CD4-positive, alpha-beta memory T cell (primary cell): Measurements from ENCODE around the gene CA5A. TPM values are rescaled to one million over a fixed set of nuclear protein-coding genes. Genes with fewer than 3 reads are reported as not detected.
"Not testable (repeated sequence)": the region's sequence is repeated elsewhere in the genome, so short reads cannot be mapped to it uniquely, and the experiment has no call there.

Experiments
- CTCF ChIA-PET: fragments of 350-600 bp; sonication (Branson Sonifier 250); formaldehyde crosslinking; loops from one replicate; lab custom pipeline; 2021; ENCODE audit warnings: inconsistent platforms; ENCODE audit not compliant: partially characterized antibody; lab: Charles Lee
- POLR2A ChIA-PET: fragments of 350-600 bp; sonication (Branson Sonifier 250); formaldehyde crosslinking; loops from one replicate; lab custom pipeline; 2021; ENCODE audit not compliant: partially characterized antibody; lab: Charles Lee
- DNase-seq, 5 donors: peaks; one replicate each; pipeline versions ENCODE4 v3.0.0 to v3.0.0-alpha.2; 2020 to 2022; ENCODE audit warnings: mixed read lengths in 1 of 5
- H3K27ac ChIP-seq: one replicate; pipeline ENCODE4 v1.7.0; 2013; ENCODE audit warnings: low read depth, low read length
- H3K27me3 ChIP-seq: 2 replicates; pipeline ENCODE4 v1.7.0; 2013; ENCODE audit warnings: mild to moderate bottlenecking, low read length, moderate library complexity; ENCODE audit not compliant: insufficient read depth
- H3K36me3 ChIP-seq: 2 replicates; pipeline ENCODE4 v1.7.0; 2013; ENCODE audit warnings: mild to moderate bottlenecking, low read length, moderate library complexity; ENCODE audit not compliant: insufficient read depth
- H3K4me1 ChIP-seq: 2 replicates; pipeline ENCODE4 v1.7.0; 2013; ENCODE audit warnings: mild to moderate bottlenecking, low read length, moderate library complexity; ENCODE audit not compliant: insufficient read depth
- H3K4me3 ChIP-seq, 2 donors: one replicate each; pipeline ENCODE4 v1.7.0; 2013; ENCODE audit warnings: low read length in 2 of 2, mild to moderate bottlenecking in 1 of 2
- H3K9me3 ChIP-seq, 2 donors: one replicate each; pipeline ENCODE4 v1.7.0; 2013; ENCODE audit warnings: low read length in 2 of 2, control low read depth in 1 of 2; ENCODE audit not compliant: control insufficient read depth in 1 of 2
- H3K27ac Mint-ChIP-seq, 7 donors: one replicate each; pipeline ENCODE4 v1.8.0; 2020 to 2021; ENCODE audit warnings: mixed read lengths in 7 of 7, mild to moderate bottlenecking in 6 of 7, inconsistent platforms in 3 of 7, moderate library complexity in 3 of 7
- H3K27me3 Mint-ChIP-seq, 2 donors: one replicate each; pipeline ENCODE4 v1.8.0; 2020 to 2021; ENCODE audit warnings: mixed read lengths in 2 of 2
- H3K36me3 Mint-ChIP-seq, 2 donors: one replicate each; pipeline ENCODE4 v1.8.0; 2020 to 2021; ENCODE audit warnings: mixed read lengths in 2 of 2, inconsistent platforms in 1 of 2, mild to moderate bottlenecking in 1 of 2
- H3K4me1 Mint-ChIP-seq, 4 donors: one replicate each; pipeline ENCODE4 v1.8.0; 2020 to 2021; ENCODE audit warnings: mixed read lengths in 4 of 4, mild to moderate bottlenecking in 1 of 4
- H3K4me3 Mint-ChIP-seq, 8 donors: one replicate each; pipeline ENCODE4 v1.8.0; 2020 to 2021; ENCODE audit warnings: mixed read lengths in 8 of 8, mild to moderate bottlenecking in 7 of 8, moderate library complexity in 6 of 8, inconsistent platforms in 3 of 8
- H3K9me3 Mint-ChIP-seq, 8 donors: one replicate each; pipeline ENCODE4 v1.8.0; 2020 to 2021; ENCODE audit warnings: mixed read lengths in 8 of 8, mild to moderate bottlenecking in 5 of 8, inconsistent platforms in 3 of 8, moderate library complexity in 1 of 8
- intact Hi-C: fragments of 100-400 bp; cut with micrococcal nuclease; formaldehyde crosslinking; loops from one replicate; pipeline ENCODE4 v1.15.1; 2023
- polyA plus RNA-seq, 2 donors: library from polyadenylated mRNA; unstranded; fragments of 300-500 nt; fragmentation: Illumina TruSeq; gene quantifications; one replicate each; pipeline ENCODE4 v1.2.3, GENCODE V29; 2021
- total RNA-seq, 2 experiments: library from RNA; stranded (reverse); gene quantifications; one replicate each; pipeline ENCODE4 v1.2.3, GENCODE V29; 2021

Gene CA5A
- total and polyA plus RNA-seq, 4 experiments from 2014 or later, result not detected

DNA sequence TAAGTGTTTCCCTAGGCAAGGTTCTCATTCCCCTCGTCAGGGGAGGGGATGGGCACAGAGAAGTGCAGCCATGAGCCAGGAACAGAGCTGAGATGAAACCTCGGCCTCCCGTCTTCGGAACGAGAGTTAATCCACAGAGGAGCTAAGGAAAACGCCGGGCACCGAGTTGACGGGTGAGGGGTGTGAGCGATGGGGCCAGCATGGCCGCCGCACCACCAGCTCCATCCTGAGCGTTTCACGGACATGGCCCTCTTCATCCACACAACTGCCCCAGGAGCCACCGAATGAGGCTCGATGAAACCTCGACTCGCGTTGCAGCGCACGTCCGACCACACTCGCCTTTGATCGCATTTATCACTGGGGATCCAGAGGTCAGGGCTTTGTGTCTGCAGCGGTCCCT is 21.5 kb downstream of the CA5A start:
- H3K27me3 Mint-ChIP-seq, result peaks cover 4 to 5% of the 10 kb centered on the region in 2 donors
- DNase-seq, result no peak
- Histone ChIP-seq H3K36me3 (no peaks in the 10 kb centered on the region), H3K4me1 (no peaks in the 10 kb centered on the region), H3K27ac (no peak overlapping the region), H3K27me3 (no peaks in the 10 kb centered on the region), H3K9me3 (no peaks in the 10 kb centered on the region), H3K4me3 (no peak overlapping the region)
- H3K36me3 Mint-ChIP-seq, result no peaks in the 10 kb centered on the region
- ChIA-PET CTCF (interaction anchor here (0.7 to 2.9 kb wide), 5 partner anchors 9 to 135 kb away, joined by 3 to 22 read pairs (median 3); no protein-coding TSS in a partner anchor), POLR2A (no interaction called here)
- no peaks in the 10 kb centered on the region for H3K9me3 Mint-ChIP-seq
- H3K27ac Mint-ChIP-seq, result no peak overlapping the region
- H3K4me3 Mint-ChIP-seq, result no peak overlapping the region
- H3K4me1 Mint-ChIP-seq, result no peaks in the 10 kb centered on the region
- intact Hi-C loops, result no loop called here

DNA sequence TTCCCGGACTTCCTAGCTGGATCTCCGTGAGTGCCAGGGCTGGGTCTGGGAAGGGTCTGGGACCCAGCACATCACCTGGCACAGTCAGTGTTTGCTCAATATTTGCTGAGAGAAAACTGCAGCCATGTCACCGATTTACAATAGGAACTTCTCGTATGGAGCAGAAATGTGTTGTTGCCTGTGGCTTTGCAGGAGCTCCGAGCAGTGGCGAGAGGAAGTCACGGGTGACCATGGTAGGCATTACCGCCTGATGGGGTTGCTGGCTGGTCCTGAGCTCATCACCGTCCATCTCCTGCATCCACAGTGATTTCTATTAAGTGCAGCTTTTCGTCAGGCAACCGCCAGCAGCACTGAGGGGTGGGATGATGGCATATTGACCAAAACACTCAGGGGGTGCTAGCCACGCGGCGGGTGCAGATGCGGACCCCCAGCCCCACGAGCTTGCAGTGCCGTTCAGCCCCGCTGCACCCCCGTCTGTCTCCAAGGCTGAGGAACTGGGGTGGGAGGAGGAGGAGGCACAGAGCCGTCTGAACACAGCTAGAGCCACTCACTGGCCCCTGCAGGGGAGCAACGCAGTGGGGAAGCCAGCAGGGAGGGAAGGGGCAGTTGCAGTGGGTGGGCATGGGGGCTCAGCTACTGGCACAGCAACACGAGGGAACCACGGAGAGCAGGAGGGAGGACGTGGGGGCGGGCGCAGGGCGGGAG is 22.2 kb downstream of the CA5A start:
- H3K27ac ChIP-seq, H3K4me3 ChIP-seq, H3K4me1 ChIP-seq, H3K9me3 Mint-ChIP-seq, H3K27me3 ChIP-seq, H3K9me3 ChIP-seq, H3K27me3 Mint-ChIP-seq, POLR2A ChIA-PET, intact Hi-C loops, H3K36me3 Mint-ChIP-seq, H3K27ac Mint-ChIP-seq, H3K4me3 Mint-ChIP-seq, DNase-seq, H3K4me1 Mint-ChIP-seq, H3K36me3 ChIP-seq: not testable (repeated sequence)
- CTCF ChIA-PET, result interaction anchor here (0.8 to 2.9 kb wide), 5 partner anchors 38 to 134 kb away, joined by 3 to 22 read pairs (median 4); no protein-coding TSS in a partner anchor

DNA sequence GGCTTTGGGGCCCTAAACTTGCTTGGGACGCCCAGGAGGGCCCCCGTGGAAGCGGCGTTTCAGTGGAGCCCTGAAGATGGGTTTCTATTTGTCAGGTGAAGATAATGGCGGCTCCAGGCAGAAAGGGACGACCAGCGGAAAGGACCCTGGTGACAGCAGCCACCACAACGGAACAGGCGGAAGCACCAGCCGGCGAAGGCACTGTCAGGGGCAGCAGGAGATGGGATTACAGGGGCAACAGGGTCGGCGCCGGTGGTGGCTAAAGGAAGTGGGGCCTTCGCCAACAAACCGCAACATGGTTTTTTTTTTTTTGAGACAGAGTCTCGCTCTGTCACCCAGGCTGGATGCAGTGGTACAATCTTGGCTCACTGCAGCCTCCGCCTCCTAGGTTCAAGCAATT is 23.6 kb downstream of the CA5A start:
- H3K4me3 Mint-ChIP-seq, H3K4me1 Mint-ChIP-seq, CTCF ChIA-PET, H3K27me3 Mint-ChIP-seq, H3K27ac ChIP-seq, H3K4me1 ChIP-seq, H3K36me3 ChIP-seq, H3K27ac Mint-ChIP-seq, H3K4me3 ChIP-seq, H3K9me3 ChIP-seq, DNase-seq, H3K36me3 Mint-ChIP-seq, POLR2A ChIA-PET, H3K9me3 Mint-ChIP-seq, H3K27me3 ChIP-seq, intact Hi-C loops: not testable (repeated sequence)

DNA sequence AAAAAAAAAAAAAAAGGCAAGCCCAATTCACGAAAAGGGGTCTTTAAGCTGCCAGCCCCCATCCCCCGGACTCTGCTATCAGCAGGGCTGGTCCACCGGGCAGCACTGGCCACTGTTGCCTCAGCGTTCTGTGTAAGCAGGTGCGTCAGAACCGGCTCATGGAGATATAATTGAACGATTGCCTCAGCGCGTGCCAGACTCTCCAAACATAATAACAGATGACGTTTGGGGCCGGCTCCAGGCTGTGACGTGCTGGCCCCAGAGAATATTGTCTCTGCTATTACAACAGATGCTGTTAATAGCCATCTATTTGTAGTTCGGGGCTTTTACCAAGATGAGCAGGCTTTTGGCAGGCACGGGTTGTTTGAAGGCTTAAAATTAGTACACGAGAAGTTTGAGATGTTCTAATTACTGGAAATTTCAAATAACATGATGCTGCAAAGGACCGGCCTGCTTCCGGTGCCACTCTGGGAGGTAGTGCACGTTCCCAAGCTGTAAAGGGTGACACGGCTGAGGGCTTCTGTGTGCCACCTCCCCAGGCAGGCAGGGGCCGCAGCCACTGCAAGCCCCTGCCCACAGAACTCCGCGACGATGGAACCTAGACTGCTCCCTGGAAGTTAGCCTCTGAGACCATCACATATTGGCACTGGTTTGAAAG is 25.1 kb downstream of the CA5A start:
- intact Hi-C loops, H3K9me3 Mint-ChIP-seq, H3K27me3 ChIP-seq, DNase-seq, H3K4me1 ChIP-seq, H3K4me3 ChIP-seq, H3K4me1 Mint-ChIP-seq, H3K27me3 Mint-ChIP-seq, H3K27ac Mint-ChIP-seq, H3K27ac ChIP-seq, H3K4me3 Mint-ChIP-seq, H3K36me3 ChIP-seq, H3K36me3 Mint-ChIP-seq, H3K9me3 ChIP-seq, POLR2A ChIA-PET: not testable (repeated sequence)
- CTCF ChIA-PET, result interaction anchor here (1.5 to 4.9 kb wide), 4 partner anchors 15 to 131 kb away, joined by 5 to 31 read pairs (median 16); no protein-coding TSS in a partner anchor

DNA sequence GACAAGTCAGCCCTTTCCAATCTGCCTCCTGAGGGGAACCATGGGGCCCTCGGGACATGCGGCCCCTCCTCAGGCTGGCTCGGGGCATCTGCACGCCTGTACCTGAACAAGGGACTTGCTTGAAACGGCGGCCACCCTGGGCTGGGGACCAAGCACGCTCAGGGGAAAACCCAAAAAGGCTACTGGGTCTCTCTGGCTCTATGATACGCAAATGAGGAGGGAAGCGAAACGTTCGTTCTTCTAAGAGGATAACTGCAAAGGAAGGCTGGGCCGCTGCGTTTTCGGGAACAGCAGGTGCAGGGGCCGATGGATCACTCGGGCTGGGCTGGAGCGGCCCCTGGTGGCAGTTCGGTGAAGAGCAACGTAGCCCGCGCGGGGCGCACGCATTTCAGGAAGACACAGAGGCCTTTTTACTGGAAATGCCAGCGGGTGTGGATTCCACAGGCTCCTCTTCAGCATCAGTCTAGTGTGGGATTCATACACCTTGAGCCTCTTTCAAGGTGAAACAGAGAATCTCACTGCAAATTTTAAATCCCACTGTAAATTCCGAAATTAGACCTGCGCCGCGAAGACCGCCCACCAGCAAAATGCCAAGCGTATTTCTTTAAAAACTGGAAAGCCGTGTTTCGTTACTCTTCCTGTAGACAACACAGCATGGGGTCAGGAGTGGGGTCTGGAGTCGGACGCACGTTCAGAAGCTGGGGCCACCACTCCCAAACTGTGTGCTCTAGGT is 27.0 kb downstream of the CA5A start:
- CTCF ChIA-PET, result interaction anchor here (0.8 to 6.0 kb wide), 14 partner anchors 8 to 130 kb away, joined by 3 to 45 read pairs (median 4); no protein-coding TSS in a partner anchor
- peak overlapping the region in 4 of 7 donors; percentile 26 to 71 (median 43) for H3K27ac Mint-ChIP-seq
- POLR2A ChIA-PET, result interaction anchor here (0.9 kb wide), 1 partner anchor 130 kb away, joined by 3 read pairs; no protein-coding TSS in a partner anchor

DNA sequence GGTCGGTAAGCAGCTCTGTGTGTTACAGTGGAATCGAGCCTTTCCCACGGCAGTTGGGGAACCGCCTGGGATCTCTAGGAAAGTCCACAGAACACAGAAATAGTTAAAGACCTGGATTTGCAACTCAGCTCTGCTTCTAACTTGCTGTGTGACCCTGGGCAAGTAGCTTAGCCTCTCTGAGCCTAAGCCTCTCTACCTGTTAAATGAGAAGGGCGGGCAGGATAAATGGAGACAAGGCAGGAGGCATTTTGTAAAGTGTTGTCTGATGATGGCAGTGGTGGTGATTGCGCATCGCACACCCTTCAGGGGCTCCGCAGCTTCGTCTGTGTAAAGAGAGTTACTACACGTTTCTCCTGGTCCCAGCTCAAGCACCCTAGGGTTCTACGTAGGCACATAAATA is 28.2 kb downstream of the CA5A start:
- intact Hi-C loops, H3K9me3 Mint-ChIP-seq, H3K4me3 Mint-ChIP-seq: not testable (repeated sequence)

More for the DNA sequence above, 27.0 kb downstream of the CA5A start:
- not testable (repeated sequence) for H3K9me3 ChIP-seq, H3K36me3 Mint-ChIP-seq, H3K27ac ChIP-seq, H3K4me3 ChIP-seq, H3K27me3 ChIP-seq, H3K4me1 Mint-ChIP-seq, H3K9me3 Mint-ChIP-seq, H3K4me1 ChIP-seq, H3K27me3 Mint-ChIP-seq, H3K36me3 ChIP-seq
- peak overlapping the region in 2 of 8 donors; percentile 39 to 71 for H3K4me3 Mint-ChIP-seq
- peak; percentile 69 to 79 (median 73) for DNase-seq
- intact Hi-C loops, result loop anchor here (1.0 kb wide), 4 partner anchors 34 to 130 kb away; no protein-coding TSS in a partner anchor

DNA sequence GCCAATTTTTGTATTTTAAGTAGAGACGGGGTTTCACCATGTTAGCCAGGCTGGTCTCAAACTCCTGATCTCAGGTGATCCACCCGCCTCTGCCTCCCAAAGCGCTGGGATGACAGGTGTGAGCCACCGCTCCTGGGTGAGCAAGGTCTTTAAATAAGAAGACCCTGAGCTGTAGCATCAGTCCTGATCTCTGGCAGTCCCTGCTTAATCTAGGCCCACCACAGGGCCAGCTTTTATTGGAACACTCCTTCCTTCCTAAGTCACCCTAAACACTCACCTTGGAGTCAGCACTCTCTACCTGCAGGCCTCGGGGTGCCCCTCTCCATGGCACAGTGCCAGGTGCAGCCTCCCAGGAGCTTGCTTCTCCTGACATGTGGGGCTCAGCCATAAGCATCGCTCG is 30.8 kb downstream of the CA5A start:
- H3K4me1 Mint-ChIP-seq, H3K36me3 ChIP-seq, H3K4me3 ChIP-seq, H3K27ac Mint-ChIP-seq, H3K4me1 ChIP-seq, H3K27me3 ChIP-seq, POLR2A ChIA-PET, H3K36me3 Mint-ChIP-seq, H3K9me3 ChIP-seq, H3K27me3 Mint-ChIP-seq, intact Hi-C loops, H3K27ac ChIP-seq, H3K9me3 Mint-ChIP-seq, DNase-seq: not testable (repeated sequence)
- CTCF ChIA-PET, result interaction anchor here (0.9 to 6.0 kb wide), 5 partner anchors 8 to 126 kb away, joined by 3 to 45 read pairs (median 5); no protein-coding TSS in a partner anchor
- H3K4me3 Mint-ChIP-seq, result peak overlapping the region in 1 of 8 donors; percentile 48

More for the DNA sequence above, 28.2 kb downstream of the CA5A start:
- not testable (repeated sequence) for H3K27ac Mint-ChIP-seq, H3K27me3 Mint-ChIP-seq, DNase-seq, H3K27ac ChIP-seq, H3K4me3 ChIP-seq, H3K36me3 ChIP-seq, H3K36me3 Mint-ChIP-seq, H3K4me1 ChIP-seq, H3K27me3 ChIP-seq, H3K9me3 ChIP-seq, H3K4me1 Mint-ChIP-seq
- CTCF ChIA-PET, result interaction anchor here (0.9 to 6.0 kb wide), 8 partner anchors 9 to 129 kb away, joined by 3 to 45 read pairs (median 6); no protein-coding TSS in a partner anchor
- POLR2A ChIA-PET, result interaction anchor here (2.0 kb wide), 1 partner anchor 128 kb away, joined by 9 read pairs; no protein-coding TSS in a partner anchor
